Testis (tissue), 3 donors: ENCODE data around the gene SSH3. TPM values are rescaled to one million over a fixed set of nuclear protein-coding genes. Genes with fewer than 3 reads are reported as not detected.
"Not testable (repeated sequence)": the region's sequence is repeated elsewhere in the genome, so short reads cannot be mapped to it uniquely, and the experiment has no call there.

Source experiments
- DNase-seq: peaks from one replicate; pipeline ENCODE4 v3.0.0-alpha.2; 2019
- H3K27ac ChIP-seq, 2 donors: fragments of 200-600 bp; sonication (generic); one replicate each; pipeline ENCODE4 v1.5.1; 2019
- H3K27me3 ChIP-seq: fragments of 200-600 bp; sonication (generic); one replicate; pipeline ENCODE4 v1.5.1; 2019
- H3K36me3 ChIP-seq: fragments of 200-600 bp; sonication (generic); one replicate; pipeline ENCODE4 v1.5.1; 2017; ENCODE audit warnings: low read depth; ENCODE audit errors: missing control alignments
- H3K4me1 ChIP-seq: fragments of 200-600 bp; sonication (generic); one replicate; pipeline ENCODE4 v1.5.1; 2019
- H3K4me3 ChIP-seq, 2 donors: fragments of 200-600 bp; sonication (generic); one replicate each; pipeline ENCODE4 v1.5.1; 2017 to 2019
- H3K9me3 ChIP-seq: fragments of 200-600 bp; sonication (generic); one replicate; pipeline ENCODE4 v1.5.1; 2017
- CTCF ChIP-seq, 3 experiments: fragments of 450-650 bp in 2 of 3; fragments of 200-600 bp in 1 of 3; sonication (generic) in 1 of 3; IDR thresholded peaks; one replicate each; pipeline ENCODE4 v1.5.1; 2016 to 2019; ENCODE audit warnings: antibody characterized with exemption in 3 of 3, mild to moderate bottlenecking in 2 of 3, moderate library complexity in 1 of 3
- POLR2A ChIP-seq: fragments of 450-650 bp; IDR thresholded peaks from one replicate; pipeline ENCODE4 v1.6.1; 2017; ENCODE audit warnings: antibody characterized with exemption, mild to moderate bottlenecking, moderate library complexity
- WGBS, 2 donors: methylation state at CpG; one replicate each; pipeline ENCODE4 v1.1.5; 2018; 5-methylcytosine and 5-hydroxymethylcytosine counted together
- intact Hi-C: fragments of 100-400 bp; cut with DNase I; formaldehyde crosslinking; loops from one replicate; pipeline ENCODE4 v1.15.1; 2023; ENCODE audit warnings: low total_unique reads
- polyA plus RNA-seq: library from polyadenylated mRNA; stranded (reverse); fragments of 350-450 nt; fragmentation: Illumina TruSeq; extraction: RNeasy Lipid Tissue Mini Kit (QIAGEN cat#74804); gene quantifications from one replicate; pipeline ENCODE4 v1.2.3, GENCODE V29; 2014; ENCODE audit warnings: low read depth, low replicate concordance; ENCODE audit not compliant: insufficient read depth
- total RNA-seq, 2 donors: library from RNA; depleted of rRNA; stranded (reverse); fragments of >200 nt; gene quantifications; one replicate each; pipeline ENCODE4 v1.2.3, GENCODE V29; 2016

Gene SSH3
- total and polyA plus RNA-seq, 3 donors from 2014 or later: 6.9 to 9.8 (median 8.6) TPM

- H3K9me3 ChIP-seq: no peaks in the 10 kb centered on the region
- no peak for TF ChIP-seq CTCF (IDR thresholded peaks at IDR 0.05)
- no peak for TF ChIP-seq POLR2A
- no peaks in the 10 kb centered on the region for H3K27me3 ChIP-seq
- peaks cover 4% of the 10 kb centered on the region for H3K4me1 ChIP-seq
- no peaks in the 10 kb centered on the region for H3K36me3 ChIP-seq
- H3K4me3 ChIP-seq: peak overlapping the region; percentile 56 to 76
- intact Hi-C loops: loop anchor here (2.0 kb wide), 1 partner anchor 52 kb away; no protein-coding TSS in a partner anchor
- 0 to 1% methylated on average over 10 of the region's 10 CpGs for WGBS, 2 donors
- peak overlapping the region; percentile 89 to 95 for H3K27ac ChIP-seq
- DNase-seq: no peak
These were observed 13.5 kb downstream of the SSH3 start for GRCh38 chr11:67316882-67317204.

GRCh38 chr11:67317205-67317887 is 14.0 kb downstream of the SSH3 start:
- H3K4me1 ChIP-seq: peaks cover 4% of the 10 kb centered on the region
- TF ChIP-seq CTCF (IDR thresholded peaks at IDR 0.05) (peak; percentile 93 to 99 (median 99)), POLR2A (no peak)
- no peaks in the 10 kb centered on the region for H3K36me3 ChIP-seq
- WGBS, 2 donors: 0% methylated on average over 33 to 55 of the region's 55 CpGs
- H3K4me3 ChIP-seq: peak overlapping the region; percentile 56 to 76
- intact Hi-C loops: loop anchor here (2.0 kb wide), 1 partner anchor 53 kb away; no protein-coding TSS in a partner anchor
- no peaks in the 10 kb centered on the region for H3K27me3 ChIP-seq
- H3K9me3 ChIP-seq: no peaks in the 10 kb centered on the region
- H3K27ac ChIP-seq: peak overlapping the region; percentile 89 to 95
- peak; percentile 98 for DNase-seq

GRCh38 chr11:67317888-67318555 is 14.7 kb downstream of the SSH3 start:
- Histone ChIP-seq H3K4me3 (peak overlapping the region; percentile 56 to 76), H3K9me3 (no peaks in the 10 kb centered on the region), H3K27ac (peak overlapping the region; percentile 6 to 95), H3K4me1 (no peaks in the 10 kb centered on the region), H3K36me3 (no peaks in the 10 kb centered on the region), H3K27me3 (no peaks in the 10 kb centered on the region)
- intact Hi-C loops: loop anchor here (2.0 kb wide), 1 partner anchor 53 kb away; no protein-coding TSS in a partner anchor
- DNase-seq: peak; percentile 45
- no peak for TF ChIP-seq CTCF (IDR thresholded peaks at IDR 0.05)
- no peak for TF ChIP-seq POLR2A
- WGBS, 2 donors: 0% methylated on average over 5 to 42 of the region's 53 CpGs

- H3K27me3 ChIP-seq, H3K9me3 ChIP-seq, intact Hi-C loops, H3K4me3 ChIP-seq, H3K36me3 ChIP-seq, H3K4me1 ChIP-seq, H3K27ac ChIP-seq: not testable (repeated sequence)
- 58 to 83% methylated on average over 12 of the region's 12 CpGs for WGBS, 2 donors
- peak; percentile 12 for DNase-seq
These were observed 15.5 kb downstream of the SSH3 start for GRCh38 chr11:67318876-67319275.

- 79 to 85% methylated on average over 3 of the region's 3 CpGs for WGBS, 2 donors
- intact Hi-C loops: no loop called here
- no peaks in the 10 kb centered on the region for H3K4me1 ChIP-seq
These were observed 16.7 kb downstream of the SSH3 start for GRCh38 chr11:67320011-67320410.

More at GRCh38 chr11:67320011-67320410, 16.7 kb downstream of the SSH3 start:
- no peak for TF ChIP-seq POLR2A
- TF ChIP-seq CTCF (IDR thresholded peaks at IDR 0.05): no peak
- H3K9me3 ChIP-seq: no peaks in the 10 kb centered on the region
- no peak overlapping the region for H3K27ac ChIP-seq
- no peaks in the 10 kb centered on the region for H3K36me3 ChIP-seq
- DNase-seq: no peak
- H3K27me3 ChIP-seq: no peaks in the 10 kb centered on the region
- H3K4me3 ChIP-seq: no peak overlapping the region
